Retinal pigment epithelial cell (primary cell): ENCODE measurements around the gene TTC28.
A peak's percentile ranks its signal among the peaks of the same experiment; 100 is the strongest.

Source experiments
- DNase-seq: peaks from one replicate; pipeline ENCODE4 v3.0.0-alpha.2; 2010; ENCODE audit warnings: low read depth
- H3K4me3 ChIP-seq: 2 replicates; pipeline ENCODE4 v1.5.1; 2011; ENCODE audit warnings: mild to moderate bottlenecking, low read length, control low read depth, moderate library complexity
- CTCF ChIP-seq: conservative IDR thresholded peaks from 2 replicates; pipeline ENCODE4 v1.5.1; 2011; ENCODE audit warnings: low read depth, low read length, control low read depth, inconsistent platforms

The TTC28 gene

GRCh38 chr22:28299309-28299708 is 380.3 kb downstream of the TTC28 start:
- DNase-seq, result no peak
- TF ChIP-seq CTCF, result no peak
- no peak overlapping the region for H3K4me3 ChIP-seq

GRCh38 chr22:28297504-28297903 is 382.1 kb downstream of the TTC28 start:
- DNase-seq, result no peak
- H3K4me3 ChIP-seq, result no peak overlapping the region
- TF ChIP-seq CTCF, result no peak

GRCh38 chr22:28296452-28296851 is 383.2 kb downstream of the TTC28 start:
- H3K4me3 ChIP-seq, result no peak overlapping the region
- TF ChIP-seq CTCF, result no peak
- no peak for DNase-seq

- H3K4me3 ChIP-seq, result no peak overlapping the region
- no peak for TF ChIP-seq CTCF
- peak; percentile 72 for DNase-seq
These were observed 396.5 kb downstream of the TTC28 start for GRCh38 chr22:28283068-28283654.

- no peak for TF ChIP-seq CTCF
- DNase-seq, result no peak
- no peak overlapping the region for H3K4me3 ChIP-seq
These were observed 397.1 kb downstream of the TTC28 start for GRCh38 chr22:28282405-28283067.

- no peak overlapping the region for H3K4me3 ChIP-seq
- DNase-seq, result no peak
- no peak for TF ChIP-seq CTCF
These were observed 399.8 kb downstream of the TTC28 start for GRCh38 chr22:28279888-28280287.

- DNase-seq, result no peak
- no peak overlapping the region for H3K4me3 ChIP-seq
- TF ChIP-seq CTCF, result no peak
These were observed 410.4 kb downstream of the TTC28 start for GRCh38 chr22:28269277-28269676.
